Esophagus muscularis mucosa (tissue), 4 donors: ENCODE results near the gene WSCD2. TPM values are rescaled to one million over a fixed set of nuclear protein-coding genes. Genes with fewer than 3 reads are reported as not detected.

Source experiments
- DNase-seq: peaks from one replicate; pipeline ENCODE4 v3.0.0-alpha.2; 2017; ENCODE audit errors: extremely low spot score
- H3K27ac ChIP-seq, 4 donors: fragments of 200-600 bp; sonication (generic); replicated peaks in 1 of 4; 1 replicate in 3 of 4; 2 replicates in 1 of 4; pipeline ENCODE4 v1.5.1; 2016 to 2019; ENCODE audit warnings: mild to moderate bottlenecking in 1 of 4
- H3K27me3 ChIP-seq, 4 donors: fragments of 200-600 bp; sonication (generic); one replicate each; pipeline versions ENCODE4 v1.5.1 to v1.6.0; 2016 to 2019
- H3K36me3 ChIP-seq, 4 donors: fragments of 200-600 bp; sonication (generic); one replicate each; pipeline ENCODE4 v1.5.1; 2016 to 2019
- H3K4me1 ChIP-seq, 4 donors: fragments of 200-600 bp; sonication (generic); one replicate each; pipeline ENCODE4 v1.5.1; 2016 to 2019
- H3K4me3 ChIP-seq, 4 donors: fragments of 200-600 bp; sonication (generic); 1 replicate in 2 of 4; 2 replicates in 2 of 4; pipeline ENCODE4 v1.5.1; 2016 to 2019; ENCODE audit warnings: mild to moderate bottlenecking in 4 of 4, moderate library complexity in 1 of 4
- H3K9me3 ChIP-seq, 4 donors: fragments of 200-600 bp; sonication (generic); 1 replicate in 3 of 4; 2 replicates in 1 of 4; pipeline ENCODE4 v1.5.1; 2016 to 2019
- CTCF ChIP-seq, 3 experiments: fragments of 200-600 bp in 2 of 3; fragments of 450-650 bp in 1 of 3; sonication (generic) in 2 of 3; IDR thresholded peaks; one replicate each; pipeline ENCODE4 v1.5.1; 2017 to 2019; ENCODE audit warnings: antibody characterized with exemption in 3 of 3, mild to moderate bottlenecking in 2 of 3, moderate library complexity in 1 of 3
- EP300 ChIP-seq: sonication (generic); formaldehyde crosslinking; IDR thresholded peaks from one replicate; pipeline ENCODE4 v1.6.1; 2017; ENCODE audit warnings: antibody characterized with exemption
- POLR2A ChIP-seq: fragments of 450-650 bp; IDR thresholded peaks from one replicate; pipeline ENCODE4 v1.6.1; 2017; ENCODE audit warnings: antibody characterized with exemption, moderate library complexity, mild to moderate bottlenecking, low read depth
- POLR2AphosphoS5 ChIP-seq, 2 donors: sonication (generic); formaldehyde crosslinking; IDR thresholded peaks; one replicate each; pipeline ENCODE4 v1.6.1; 2017; ENCODE audit warnings: antibody characterized with exemption in 2 of 2
- WGBS: methylation state at CpG from one replicate; pipeline ENCODE4 v1.1.5; 2018; 5-methylcytosine and 5-hydroxymethylcytosine counted together
- intact Hi-C: fragments of 100-400 bp; cut with DNase I; formaldehyde crosslinking; loops from one replicate; pipeline ENCODE4 v1.15.1; 2023
- total RNA-seq, 4 donors: library from RNA; depleted of rRNA; stranded (reverse); fragments of >200 nt; gene quantifications; one replicate each; pipeline versions ENCODE4 v1.1.0 to v1.2.1, GENCODE V29; 2016

Gene WSCD2
- total RNA-seq, 4 donors from 2014 or later = 24.7 to 47.9 (median 30.4) TPM

- peaks cover 0 to 52% (median 12%) of the 10 kb centered on the region in 4 donors for H3K36me3 ChIP-seq
- intact Hi-C loops = loop anchor here (10.0 kb wide), 1 partner anchor 216 kb away; no protein-coding TSS in a partner anchor
- no peaks in the 10 kb centered on the region for H3K4me1 ChIP-seq
- WGBS = 100% methylated on average over 2 of the region's 3 CpGs
- no peak overlapping the region for H3K27ac ChIP-seq
- H3K4me3 ChIP-seq = no peak overlapping the region
- no peaks in the 10 kb centered on the region for H3K9me3 ChIP-seq
- no peaks in the 10 kb centered on the region for H3K27me3 ChIP-seq
- TF ChIP-seq POLR2A (no peak), CTCF (IDR thresholded peaks at IDR 0.05) (no peak), EP300 (no peak), POLR2AphosphoS5 (IDR thresholded peaks at IDR 0.05) (no peak)
- no peak for DNase-seq
These were observed 109.4 kb downstream of the WSCD2 start for GRCh38 chr12:108238474-108238873.

GRCh38 chr12:108239378-108239777, 110.3 kb downstream of the WSCD2 start:
- Histone ChIP-seq H3K27ac (no peak overlapping the region), H3K4me3 (no peak overlapping the region), H3K36me3 (peaks cover 0 to 47% (median 12%) of the 10 kb centered on the region in 4 donors), H3K9me3 (no peaks in the 10 kb centered on the region), H3K27me3 (no peaks in the 10 kb centered on the region), H3K4me1 (no peaks in the 10 kb centered on the region)
- TF ChIP-seq EP300 (no peak), POLR2A (no peak), POLR2AphosphoS5 (IDR thresholded peaks at IDR 0.05) (no peak), CTCF (IDR thresholded peaks at IDR 0.05) (no peak)
- intact Hi-C loops = loop anchor here (10.0 kb wide), 1 partner anchor 215 kb away; no protein-coding TSS in a partner anchor
- DNase-seq = no peak
- 81% methylated on average over 2 of the region's 2 CpGs for WGBS

- intact Hi-C loops = no loop called here
- 59% methylated on average over 34 of the region's 34 CpGs for WGBS
- no peaks in the 10 kb centered on the region for H3K27me3 ChIP-seq
- H3K36me3 ChIP-seq = peaks cover 0 to 55% (median 15%) of the 10 kb centered on the region in 4 donors
- H3K4me3 ChIP-seq = no peak overlapping the region
- no peaks in the 10 kb centered on the region for H3K4me1 ChIP-seq
- TF ChIP-seq CTCF (IDR thresholded peaks at IDR 0.05) = no peak
- no peak for TF ChIP-seq EP300
- TF ChIP-seq POLR2AphosphoS5 (IDR thresholded peaks at IDR 0.05) = no peak
- no peak for TF ChIP-seq POLR2A
- H3K27ac ChIP-seq = no peak overlapping the region
- DNase-seq = no peak
- H3K9me3 ChIP-seq = no peaks in the 10 kb centered on the region
These were observed 111.1 kb downstream of the WSCD2 start for GRCh38 chr12:108240027-108240785.

- WGBS = 87% methylated on average over 3 of the region's 4 CpGs
- peaks cover 0 to 63% (median 19%) of the 10 kb centered on the region in 4 donors for H3K36me3 ChIP-seq
These were observed 111.8 kb downstream of the WSCD2 start for GRCh38 chr12:108240928-108241327.

More at GRCh38 chr12:108240928-108241327, 111.8 kb downstream of the WSCD2 start:
- no peak overlapping the region for H3K4me3 ChIP-seq
- no peak overlapping the region for H3K27ac ChIP-seq
- no peaks in the 10 kb centered on the region for H3K4me1 ChIP-seq
- no peaks in the 10 kb centered on the region for H3K9me3 ChIP-seq
- TF ChIP-seq POLR2A (no peak), CTCF (IDR thresholded peaks at IDR 0.05) (no peak), POLR2AphosphoS5 (IDR thresholded peaks at IDR 0.05) (no peak), EP300 (no peak)
- no peak for DNase-seq
- H3K27me3 ChIP-seq = no peaks in the 10 kb centered on the region
- intact Hi-C loops = no loop called here
